A204.1 (cell line): Measurements from ENCODE around the gene EPC2.

Experiments used
- FAIRE-seq: peaks from 2 replicates; lab custom pipeline; 2012; peaks lifted over from hg19 to GRCh38; lab: Jason Lieb, UNC

Gene EPC2

GRCh38 chr2:148814143-148814859, 169.8 kb downstream of the EPC2 start:
- no peak for FAIRE-seq

- FAIRE-seq, result no peak
Observed at GRCh38 chr2:148814860-148815419, 170.4 kb downstream of the EPC2 start.

- FAIRE-seq, result no peak
Observed at GRCh38 chr2:148816176-148816575, 171.6 kb downstream of the EPC2 start.

GRCh38 chr2:148817210-148817708, 172.7 kb downstream of the EPC2 start:
- FAIRE-seq, result no peak

GRCh38 chr2:148819019-148819585, 174.6 kb downstream of the EPC2 start:
- no peak for FAIRE-seq

GRCh38 chr2:148824190-148824589, 179.6 kb downstream of the EPC2 start:
- FAIRE-seq, result no peak

GRCh38 chr2:148826791-148827190, 182.2 kb downstream of the EPC2 start:
- FAIRE-seq, result no peak

- FAIRE-seq, result no peak
Observed at GRCh38 chr2:148828941-148829340, 184.4 kb downstream of the EPC2 start.

GRCh38 chr2:148829618-148830017, 185.1 kb downstream of the EPC2 start:
- no peak for FAIRE-seq

- no peak for FAIRE-seq
Observed at GRCh38 chr2:148832637-148833036, 188.1 kb downstream of the EPC2 start.
